GM18858 (cell line): ENCODE data around the gene CENPO.

ENCODE experiments used
- ATAC-seq: cut with Tn5 transposase; IDR thresholded peaks from one replicate; pipeline ENCODE4 v1.9.1; 2021; ENCODE audit not compliant: unreplicated experiment

The CENPO gene, protein sequence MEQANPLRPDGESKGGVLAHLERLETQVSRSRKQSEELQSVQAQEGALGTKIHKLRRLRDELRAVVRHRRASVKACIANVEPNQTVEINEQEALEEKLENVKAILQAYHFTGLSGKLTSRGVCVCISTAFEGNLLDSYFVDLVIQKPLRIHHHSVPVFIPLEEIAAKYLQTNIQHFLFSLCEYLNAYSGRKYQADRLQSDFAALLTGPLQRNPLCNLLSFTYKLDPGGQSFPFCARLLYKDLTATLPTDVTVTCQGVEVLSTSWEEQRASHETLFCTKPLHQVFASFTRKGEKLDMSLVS

DNA sequence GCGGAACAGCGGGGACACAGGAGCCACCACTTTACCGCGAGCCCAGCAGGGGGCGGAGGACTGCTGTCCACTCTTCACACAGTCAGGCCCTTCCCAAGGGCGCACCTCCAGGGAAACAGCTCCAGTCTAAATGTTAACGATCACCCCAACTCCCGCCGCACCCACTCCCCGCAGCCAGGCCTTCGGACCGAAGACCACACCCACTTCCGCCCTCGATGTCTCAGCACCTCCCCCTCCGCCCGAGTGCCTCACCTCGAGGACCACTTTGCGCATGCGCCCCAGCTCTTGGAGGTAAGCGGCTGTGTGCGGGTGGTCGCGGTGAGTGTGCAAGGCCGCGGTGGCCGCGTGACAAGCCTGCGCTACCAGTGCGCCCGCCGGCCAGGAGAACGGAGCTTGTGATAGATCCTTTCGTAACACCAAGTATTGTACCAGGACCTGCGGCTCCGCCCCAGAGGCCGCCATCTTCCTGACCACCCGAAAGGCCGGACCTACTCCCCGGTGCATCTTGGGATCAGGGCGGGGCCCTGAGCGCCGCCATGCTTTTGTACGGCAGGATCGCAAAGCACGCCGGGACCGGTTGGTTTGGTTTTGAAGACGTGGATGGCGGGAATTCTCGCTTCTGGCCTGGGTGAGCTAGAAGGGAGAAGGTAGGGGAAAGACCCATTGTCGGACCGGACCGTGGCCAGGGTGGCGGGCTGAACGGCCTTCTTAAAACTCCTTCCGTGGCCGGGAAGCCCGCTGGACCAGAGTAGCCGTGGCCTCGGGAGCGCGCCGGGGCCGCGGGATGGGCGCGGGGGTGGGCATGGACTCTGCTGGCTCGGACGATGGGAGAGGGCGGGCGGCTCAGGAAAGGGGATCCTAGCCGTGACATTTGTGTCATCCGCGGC, at the start of gene CENPO, which contains the start of gene PTRHD1:
Gene CENPO (plus strand): TSS at position 552 of the 887 bp plus-strand sequence. CDS start 495 bp downstream, outside the sequence.
Gene PTRHD1 (minus strand): TSS at position 518 of the 887 bp plus-strand sequence. CDS start 14 bp downstream, at position 504.
- ATAC-seq, result peak; percentile 81

DNA sequence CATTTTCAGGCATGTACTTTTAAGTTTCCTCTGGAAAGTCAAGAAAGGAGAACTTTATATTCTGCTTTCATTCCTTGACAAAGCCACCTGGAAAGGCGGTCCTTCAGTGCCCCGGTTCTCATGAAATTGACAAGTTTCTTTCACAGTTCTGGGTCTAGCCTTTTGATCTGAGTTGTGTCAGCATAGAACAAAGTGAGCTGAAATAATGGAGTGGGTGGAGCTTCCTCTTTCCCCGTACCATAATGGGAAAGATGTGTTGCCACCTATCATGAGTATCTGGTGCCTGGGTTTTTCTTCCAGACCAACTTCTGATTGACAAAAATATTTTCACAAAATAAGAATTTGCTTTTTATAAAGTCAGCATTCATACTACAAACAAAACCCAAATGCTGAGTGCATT, 49.3 kb upstream of the CENPO start:
- no peak for ATAC-seq

GRCh38 chr2:24744356-24744755, 48.9 kb upstream of the CENPO start:
- ATAC-seq, result no peak

DNA sequence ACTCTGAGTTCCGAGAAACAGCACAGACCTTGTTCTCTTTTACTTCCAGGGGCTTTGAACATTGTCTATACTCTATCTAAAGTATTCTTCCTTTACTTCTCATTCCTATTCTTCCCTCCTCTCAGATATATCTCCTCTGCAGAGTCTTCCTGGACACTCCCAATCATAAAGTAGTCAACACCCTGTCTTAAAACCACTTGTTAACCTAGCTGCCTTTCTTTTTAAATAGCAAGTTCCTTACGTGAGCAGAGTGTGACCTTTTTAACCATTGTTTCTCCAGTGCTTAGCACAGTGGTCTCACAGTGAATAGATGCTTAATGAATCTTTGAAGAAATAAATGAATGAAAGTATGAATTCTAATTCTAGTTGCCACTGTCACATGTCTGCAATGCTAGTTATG, 47.4 kb upstream of the CENPO start:
- ATAC-seq, result no peak

DNA sequence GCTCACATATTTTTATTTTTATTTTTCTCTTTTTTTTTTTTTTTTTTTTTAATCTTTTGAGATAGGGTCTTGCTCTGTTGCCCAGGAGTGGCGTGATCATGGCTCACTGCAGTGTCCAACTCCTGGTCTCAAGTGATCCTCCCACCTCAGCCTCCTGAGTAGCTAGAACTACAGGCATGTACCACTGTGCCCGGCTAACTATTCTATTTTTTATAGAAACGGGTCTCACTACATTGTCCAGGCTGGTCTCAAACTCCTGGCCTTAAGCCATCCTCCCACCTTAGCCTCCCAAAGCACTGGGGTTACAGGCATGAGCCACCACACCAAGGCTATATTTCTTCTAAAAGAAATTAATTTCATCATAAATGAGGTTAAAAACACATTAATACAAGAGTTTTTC, 45.9 kb upstream of the CENPO start:
- ATAC-seq, result no peak

- ATAC-seq, result no peak
Observed at GRCh38 chr2:24749069-24749691, 44.0 kb upstream of the CENPO start.

DNA sequence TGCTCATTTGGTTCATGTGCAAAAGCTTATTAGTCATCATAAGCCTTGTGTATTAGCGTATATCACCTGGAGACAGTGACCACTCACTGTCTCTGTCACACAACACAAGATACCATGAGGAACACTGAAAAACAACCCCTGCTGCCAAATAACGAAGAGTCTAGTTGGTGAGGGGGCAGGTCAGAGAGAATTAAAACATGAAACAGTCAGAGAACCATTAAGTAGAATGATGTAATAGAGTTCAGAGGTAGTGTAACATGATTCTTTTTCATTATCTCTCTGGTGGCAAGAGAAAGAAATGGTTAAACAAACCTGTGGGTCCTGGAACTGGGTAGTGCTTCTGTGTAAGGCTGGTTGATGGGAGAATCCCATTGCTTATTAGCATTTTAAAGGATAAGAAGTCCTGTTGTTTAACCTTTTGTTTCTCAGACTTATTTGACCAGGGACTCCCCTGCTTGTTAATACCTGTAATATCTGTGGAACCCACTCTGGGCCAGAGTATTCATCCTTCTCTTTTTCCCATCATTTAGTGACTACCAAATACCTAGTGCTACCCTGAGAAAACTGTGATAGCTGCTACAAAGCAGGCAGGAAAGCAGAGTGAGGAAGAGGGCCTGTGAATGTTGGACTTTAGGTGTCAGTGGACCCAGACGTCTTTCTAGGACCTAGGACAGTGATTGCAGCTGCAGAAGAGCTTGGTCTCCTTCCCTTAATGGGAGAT, 38.1 kb upstream of the CENPO start:
- no peak for ATAC-seq

DNA sequence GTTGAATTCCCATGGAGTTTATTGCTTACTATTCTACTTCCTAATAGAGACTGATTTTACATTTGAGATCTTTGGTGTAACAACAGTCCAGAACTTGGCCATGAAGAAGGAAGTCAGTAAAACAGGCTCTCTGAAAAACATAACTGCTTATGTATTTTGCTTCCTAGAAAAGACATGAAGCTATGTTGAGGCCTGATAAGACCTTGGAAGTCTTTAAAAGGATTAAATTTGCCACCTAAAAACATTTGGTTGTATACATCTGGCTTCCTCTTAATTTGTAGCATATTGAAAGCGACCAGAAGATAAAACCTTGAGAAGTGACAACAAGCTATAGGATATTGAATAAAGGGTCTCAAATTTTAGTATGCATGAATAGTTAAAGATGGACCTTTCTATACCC, 36.4 kb upstream of the CENPO start:
- ATAC-seq, result no peak

DNA sequence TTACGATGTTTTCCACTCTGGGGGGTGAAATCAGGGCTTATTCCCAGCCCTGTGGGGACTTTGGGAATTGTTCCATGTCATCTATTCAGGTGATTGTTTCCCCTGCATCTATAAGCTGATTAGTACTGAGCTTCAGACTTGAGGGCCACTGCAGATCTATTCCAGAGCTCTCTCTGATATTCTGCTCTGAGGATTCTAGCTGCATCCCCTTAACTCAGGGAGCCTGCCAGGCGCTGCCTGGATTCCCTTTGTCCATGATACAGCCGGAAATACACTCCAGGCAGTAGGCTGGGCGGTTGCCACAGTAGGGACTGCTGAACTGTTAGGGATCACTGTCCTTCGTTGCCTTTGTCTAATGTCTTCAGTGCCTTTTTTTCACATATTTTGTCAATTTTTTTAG, 31.4 kb upstream of the CENPO start:
- no peak for ATAC-seq

DNA sequence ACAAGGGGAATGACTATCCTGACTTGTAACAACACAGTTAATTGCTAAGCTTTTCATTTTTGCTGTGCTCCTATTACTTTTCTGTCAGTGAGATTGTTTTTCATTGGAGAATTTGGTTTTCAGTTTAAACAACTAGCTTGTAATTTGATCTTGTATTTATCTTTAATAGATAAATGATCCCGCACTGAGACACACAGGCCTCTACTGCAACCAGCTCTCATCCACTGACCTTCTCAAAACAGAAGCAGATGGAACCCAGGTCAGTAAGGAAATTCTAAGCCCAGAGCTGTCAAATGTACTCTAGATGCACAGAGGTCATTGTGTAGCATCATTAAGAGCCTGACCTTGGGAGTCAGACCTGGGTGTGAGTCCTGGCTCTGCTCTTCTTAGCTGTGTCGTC, 30.7 kb upstream of the CENPO start:
- no peak for ATAC-seq

DNA sequence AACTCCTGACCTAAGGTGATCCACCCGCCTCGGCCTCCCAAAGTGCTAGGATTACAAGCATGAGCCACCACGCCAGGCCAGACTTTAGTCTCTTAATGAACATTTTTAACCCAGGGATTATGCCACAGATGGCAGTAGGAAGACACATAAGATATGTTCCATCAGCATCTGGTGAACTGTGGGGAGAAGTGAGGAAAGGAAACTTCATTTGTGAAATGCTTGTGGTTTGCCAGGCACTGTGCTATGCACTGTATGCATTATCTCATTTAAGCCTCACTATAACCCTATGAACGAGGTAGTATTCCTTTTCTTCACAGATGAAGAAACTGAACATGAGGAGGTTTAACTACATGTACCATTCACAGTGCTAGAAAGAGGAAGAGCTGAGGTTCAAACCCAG, 29.4 kb upstream of the CENPO start:
- no peak for ATAC-seq

DNA sequence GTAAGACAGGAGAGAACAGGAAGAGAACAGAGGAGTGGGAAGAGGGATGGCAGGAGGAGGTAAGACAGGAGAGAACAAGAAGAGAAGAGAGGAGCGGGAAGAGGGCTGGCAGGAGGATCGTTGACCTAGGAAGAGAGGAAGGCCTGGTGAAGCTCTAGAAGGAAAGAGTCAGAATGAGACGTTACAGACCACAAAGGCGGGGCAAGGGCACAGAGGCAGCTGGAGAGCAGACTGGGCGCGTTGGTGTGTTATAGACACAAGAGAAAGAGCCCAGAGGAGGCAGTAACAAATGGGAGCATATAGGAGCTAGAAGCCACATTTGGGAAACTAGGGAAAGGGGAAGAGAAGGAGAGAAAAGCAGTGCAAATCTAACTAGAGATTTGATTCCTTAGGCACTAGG, 26.6 kb upstream of the CENPO start:
- no peak for ATAC-seq

DNA sequence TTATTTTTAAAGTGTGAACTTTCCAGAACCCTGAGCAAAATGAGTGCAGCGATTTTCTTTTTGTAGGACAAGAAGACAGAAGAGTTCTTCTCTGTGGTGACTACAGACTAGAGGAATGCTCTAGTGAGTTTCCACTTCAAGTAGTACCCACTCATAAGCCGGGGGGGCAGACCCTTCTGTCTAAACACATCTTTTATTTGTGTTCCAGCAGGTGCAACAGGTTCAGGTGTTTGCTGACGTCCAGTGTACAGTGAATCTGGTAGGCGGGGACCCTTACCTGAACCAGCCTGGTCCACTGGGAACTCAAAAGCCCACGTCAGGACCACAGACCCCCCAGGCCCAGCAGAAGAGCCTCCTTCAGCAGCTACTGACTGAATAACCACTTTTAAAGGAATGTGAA, 25.2 kb upstream of the CENPO start:
- ATAC-seq, result no peak

DNA sequence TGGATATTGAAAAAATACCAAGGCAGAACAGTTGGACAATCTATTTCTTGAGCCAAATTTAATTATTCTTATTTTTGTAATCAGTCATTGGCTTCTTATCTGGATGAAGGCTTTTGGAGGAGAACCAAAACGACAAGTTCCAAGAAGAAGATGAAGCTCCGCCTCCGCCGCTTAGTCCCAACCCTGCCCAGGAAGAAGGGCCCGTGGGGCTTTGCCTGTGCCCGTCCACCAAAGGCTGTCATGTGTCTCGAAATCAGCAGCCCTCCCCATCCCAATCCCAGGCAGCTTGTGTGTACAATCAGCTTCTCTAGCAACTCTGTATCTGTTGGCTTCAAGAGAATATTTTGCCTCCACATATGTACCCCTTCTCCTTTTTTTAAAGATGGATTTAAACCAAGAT, 24.6 kb upstream of the CENPO start:
- ATAC-seq, result no peak

DNA sequence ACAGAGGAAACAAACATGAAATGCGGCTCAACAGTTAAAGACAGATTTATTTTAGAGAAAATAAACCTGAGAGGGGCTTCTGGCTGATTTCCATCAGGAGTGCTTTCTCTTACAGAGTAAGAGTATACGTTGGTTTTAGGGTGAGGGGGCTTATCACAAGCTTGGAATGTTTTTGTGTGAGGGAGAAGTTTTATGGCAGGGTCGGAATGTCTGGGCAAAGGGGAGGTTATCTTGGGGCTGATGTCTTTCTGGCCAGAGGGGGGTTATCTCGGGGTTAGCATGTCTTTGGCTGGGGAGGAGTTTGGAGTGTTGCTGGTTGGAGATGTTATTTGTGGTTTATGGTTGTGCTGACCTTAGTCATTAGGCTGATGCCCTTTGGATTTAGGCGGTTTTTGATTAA, 22.2 kb upstream of the CENPO start:
- ATAC-seq, result no peak

GRCh38 chr2:24771764-24772586, 21.2 kb upstream of the CENPO start:
- no peak for ATAC-seq

GRCh38 chr2:24774373-24774772, 18.9 kb upstream of the CENPO start:
- no peak for ATAC-seq

DNA sequence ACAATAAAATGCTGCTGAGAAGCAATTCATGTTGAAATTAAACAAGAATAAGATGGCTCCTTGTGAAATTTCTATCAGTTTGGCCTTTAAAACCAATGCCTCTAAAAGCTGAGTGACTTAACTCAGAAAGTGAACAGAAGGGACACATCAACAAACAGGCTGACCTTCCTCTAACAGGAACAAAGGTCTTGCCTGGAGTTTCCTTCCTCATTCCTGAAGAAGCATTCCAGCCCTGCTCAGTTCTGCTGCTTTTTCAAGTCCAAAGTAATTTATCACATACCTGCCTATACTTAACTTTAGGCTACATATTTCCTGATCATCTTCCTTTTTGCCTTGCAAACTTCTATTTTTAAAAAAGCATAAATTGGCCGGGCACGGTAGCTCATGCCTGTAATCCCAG, 14.1 kb upstream of the CENPO start:
- no peak for ATAC-seq

- ATAC-seq, result no peak
Observed at GRCh38 chr2:24783641-24784040, 9.6 kb upstream of the CENPO start.

DNA sequence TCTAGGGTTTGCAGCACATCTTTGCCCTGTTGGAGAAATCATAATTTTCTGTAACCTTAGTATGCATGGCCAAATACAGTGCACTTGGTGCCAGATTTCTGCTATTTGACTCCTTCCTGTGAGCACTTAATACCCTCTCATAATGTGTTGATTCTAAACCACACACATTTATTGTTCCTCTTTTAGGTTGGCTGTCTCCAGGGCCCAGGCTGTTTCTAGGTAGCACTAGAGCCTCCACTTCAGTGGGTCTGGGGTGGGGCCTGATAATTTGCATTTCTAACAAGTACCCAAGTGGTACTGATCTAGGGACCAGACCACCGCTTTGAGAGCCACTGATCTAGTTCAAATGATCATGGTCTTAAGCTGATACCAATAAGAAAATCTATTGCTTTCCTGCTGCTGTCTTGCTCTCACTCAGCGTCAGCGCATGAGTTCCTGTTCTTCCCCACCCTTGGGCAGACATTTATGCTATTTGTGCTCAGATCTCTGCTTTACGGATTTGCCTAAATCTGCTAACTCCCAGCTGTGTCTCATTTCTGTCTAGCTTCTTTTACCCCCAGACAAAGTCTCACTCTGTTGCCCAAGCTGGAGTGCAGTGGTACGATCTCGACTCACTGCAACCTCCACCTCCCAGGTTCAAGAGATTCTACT, 7.4 kb upstream of the CENPO start:
- peak; percentile 92 for ATAC-seq
